GM04504 (cell line): Measurements from ENCODE around the gene ABHD14A.
"Not testable (repeated sequence)": the region's sequence is repeated elsewhere in the genome, so short reads cannot be mapped to it uniquely, and the experiment has no call there.

ENCODE experiments used
- DNase-seq: peaks from one replicate; pipeline ENCODE4 v3.0.0-alpha.2; 2012; ENCODE audit warnings: low read depth

The ABHD14A gene

DNA sequence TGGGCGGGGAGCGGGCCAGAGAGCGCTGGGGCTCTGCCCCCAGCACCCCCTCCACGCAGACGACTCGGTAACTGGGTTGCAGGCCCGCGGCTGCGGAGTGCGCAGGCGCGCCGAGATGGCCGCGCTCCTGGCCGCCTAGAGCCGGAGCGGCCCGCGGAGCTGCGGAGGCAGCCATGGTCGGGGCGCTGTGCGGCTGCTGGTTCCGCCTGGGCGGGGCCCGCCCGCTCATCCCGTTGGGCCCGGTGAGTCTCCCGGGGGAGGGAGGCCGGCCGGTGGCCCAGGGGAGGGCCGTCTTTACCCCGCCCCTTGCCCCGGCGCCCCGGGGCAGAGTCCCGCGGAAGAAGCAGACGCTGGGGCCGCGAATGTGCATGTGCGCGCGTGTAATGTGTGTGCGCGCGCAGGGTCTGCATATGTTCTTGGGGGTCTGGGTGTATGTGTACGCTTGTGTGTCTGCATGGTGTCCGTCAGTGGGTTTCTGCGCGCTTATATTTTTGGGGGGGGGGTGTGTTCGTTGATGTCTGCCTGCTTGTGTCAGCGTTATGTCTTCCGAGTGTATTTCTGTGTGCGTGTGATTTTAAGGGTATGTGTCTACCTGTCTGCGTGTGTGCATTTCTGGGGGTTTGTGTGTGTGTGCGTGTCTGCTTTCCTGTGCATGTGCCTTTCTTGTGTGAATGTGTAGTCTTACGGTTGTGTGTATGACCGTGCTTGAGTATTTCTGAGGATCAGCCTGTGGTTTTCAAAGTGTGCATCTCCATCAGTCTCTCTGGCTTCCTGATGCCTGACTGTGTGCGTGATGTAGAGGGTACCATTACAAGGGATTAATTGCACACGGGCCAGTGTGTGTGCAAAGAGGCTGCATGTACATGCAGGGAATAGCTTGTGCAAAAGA, at the start of gene ABHD14A:
ABHD14A (plus strand) TSS at position 102 of the 889 bp plus-strand sequence; CDS start at position 174, 72 bp downstream.
- no peak for DNase-seq

DNA sequence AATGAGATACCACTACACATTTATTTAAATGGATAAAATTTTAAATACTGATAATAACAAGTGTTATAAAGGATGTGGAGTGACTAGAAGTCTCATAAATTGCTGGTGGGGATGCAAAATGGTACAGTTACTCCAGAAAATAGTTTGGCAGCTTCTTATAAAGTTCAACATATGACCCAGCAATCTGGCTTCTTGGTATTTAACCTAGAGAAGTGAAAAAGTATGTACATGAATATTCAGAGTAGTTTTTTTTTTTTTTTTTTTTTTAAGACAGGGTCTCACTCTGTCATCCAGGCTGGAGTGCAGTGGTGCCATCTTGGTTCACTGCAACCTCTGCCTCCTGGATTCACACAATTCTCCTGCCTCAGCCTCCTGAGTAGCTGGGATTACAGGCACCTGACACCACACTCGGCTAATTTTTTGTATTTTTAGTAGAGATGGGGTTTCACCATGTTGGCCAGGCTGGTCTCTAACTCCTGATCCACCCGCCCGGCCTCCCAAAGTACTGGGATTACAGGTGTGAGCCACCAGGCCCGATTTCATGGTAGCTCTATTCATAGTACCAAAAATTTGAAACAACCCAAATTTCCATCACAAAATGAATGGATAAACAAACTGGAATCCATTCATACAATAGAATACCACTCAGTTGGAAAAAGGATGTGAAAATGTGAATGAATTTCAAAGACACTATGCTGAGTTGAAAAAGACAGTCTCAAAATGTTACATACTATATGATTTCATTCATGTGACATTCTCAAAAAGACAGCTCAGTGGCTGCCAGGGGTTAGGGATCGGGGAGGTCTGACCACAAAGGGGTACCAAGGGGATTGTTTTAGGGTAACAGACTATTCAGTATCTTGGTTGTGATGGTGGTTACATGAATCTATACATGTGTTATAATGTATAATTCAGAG, 47.5 kb upstream of the ABHD14A start:
- DNase-seq, result no peak

GRCh38 chr3:51928438-51928837, 46.4 kb upstream of the ABHD14A start:
- DNase-seq, result no peak

GRCh38 chr3:51928981-51929380, 45.9 kb upstream of the ABHD14A start:
- DNase-seq, result not testable (repeated sequence)

DNA sequence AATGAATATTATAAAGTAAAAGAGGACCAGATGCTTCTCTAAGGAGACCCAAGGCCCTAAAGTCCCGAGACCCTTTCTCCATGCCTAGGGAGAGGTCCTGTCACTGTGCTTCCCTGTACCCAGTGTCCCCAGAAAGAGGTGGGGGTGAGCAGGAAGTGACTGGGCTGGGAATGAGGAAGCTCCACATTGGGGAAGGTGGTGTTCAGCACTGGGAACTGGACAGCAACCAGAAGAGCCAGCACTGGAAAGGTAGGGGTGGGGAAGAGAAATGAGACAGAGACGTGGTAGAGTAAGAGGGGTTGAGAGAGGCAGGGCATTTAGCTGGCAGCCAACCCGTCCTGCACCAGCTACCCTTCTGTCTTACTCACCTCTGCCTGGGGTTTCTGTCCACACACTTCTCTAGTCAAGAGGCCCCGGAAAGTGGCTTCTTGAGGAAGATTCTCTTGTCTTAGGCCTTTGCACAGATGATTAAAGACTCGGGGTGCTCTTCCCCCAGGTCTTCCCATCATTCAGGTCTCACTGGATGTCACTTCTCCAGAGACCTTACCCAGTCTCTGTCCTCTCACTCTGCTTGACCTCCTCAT, 45.4 kb upstream of the ABHD14A start:
- no peak for DNase-seq

DNA sequence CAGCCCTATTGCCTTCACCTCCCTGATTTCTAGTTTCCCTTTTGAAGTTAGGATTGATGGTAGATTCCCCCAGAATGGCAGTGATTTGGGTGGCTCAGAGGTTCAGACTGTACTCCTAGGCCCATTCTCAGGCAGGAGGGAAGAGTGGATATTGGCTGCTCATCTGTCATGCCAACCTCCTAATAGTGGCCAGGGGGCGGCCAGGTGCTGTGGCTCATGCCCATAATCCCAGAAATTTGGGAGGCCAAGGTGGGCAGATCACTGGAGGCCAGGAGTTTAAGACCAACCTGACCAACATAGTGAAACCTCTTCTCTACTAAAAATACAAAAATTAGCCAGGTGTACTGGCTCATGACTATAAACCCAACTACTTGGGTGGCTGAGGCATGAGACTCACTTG, 44.4 kb upstream of the ABHD14A start:
- no peak for DNase-seq

GRCh38 chr3:51931756-51932155, 43.1 kb upstream of the ABHD14A start:
- DNase-seq, result no peak

GRCh38 chr3:51932471-51933370, 42.1 kb upstream of the ABHD14A start:
- DNase-seq, result no peak

- DNase-seq, result no peak
Measured at GRCh38 chr3:51933471-51934138, 41.3 kb upstream of the ABHD14A start.

GRCh38 chr3:51934139-51934850, 40.6 kb upstream of the ABHD14A start:
- DNase-seq, result no peak

DNA sequence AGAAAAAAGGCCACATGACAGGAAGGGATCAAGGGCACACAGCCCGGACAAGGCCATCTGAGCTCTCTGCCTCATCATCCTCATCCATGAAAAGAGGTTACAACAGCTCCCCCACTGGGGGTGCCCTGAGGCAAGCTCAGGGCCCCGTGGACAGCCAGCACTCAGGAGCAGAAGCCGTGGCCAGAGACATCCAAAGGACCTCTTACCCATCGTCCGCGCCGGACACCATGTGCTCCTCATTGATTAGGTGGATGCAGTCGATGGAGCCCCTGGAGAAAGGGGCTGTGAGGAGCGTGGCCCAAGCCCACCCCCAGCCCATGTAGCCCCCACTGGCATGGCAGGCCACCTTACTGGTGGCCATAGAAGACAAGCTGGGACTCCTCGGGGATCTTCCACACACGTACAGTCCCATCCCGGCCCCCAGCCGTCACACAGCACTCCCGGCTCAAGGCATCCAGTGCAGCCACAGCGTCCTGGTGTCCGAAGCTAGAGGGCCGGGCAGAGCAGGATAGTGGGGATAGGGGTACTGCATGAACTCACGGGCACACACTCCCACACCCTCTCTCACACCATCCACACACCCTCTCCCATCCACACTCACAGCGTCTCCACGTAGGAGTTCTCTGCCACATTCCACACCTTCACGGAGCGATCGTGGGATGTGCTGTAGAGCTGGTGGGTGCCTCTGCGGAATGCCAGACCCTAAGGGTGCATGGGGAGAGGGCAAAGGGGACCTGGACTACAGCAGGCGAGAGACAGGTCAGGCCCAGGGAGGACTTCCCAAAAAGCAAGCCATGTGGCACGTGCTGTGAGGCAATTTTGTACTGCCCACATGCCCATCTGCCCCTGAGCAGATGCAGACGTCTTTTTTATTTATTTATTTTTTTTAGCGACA, 39.6 kb upstream of the ABHD14A start:
- DNase-seq, result no peak

DNA sequence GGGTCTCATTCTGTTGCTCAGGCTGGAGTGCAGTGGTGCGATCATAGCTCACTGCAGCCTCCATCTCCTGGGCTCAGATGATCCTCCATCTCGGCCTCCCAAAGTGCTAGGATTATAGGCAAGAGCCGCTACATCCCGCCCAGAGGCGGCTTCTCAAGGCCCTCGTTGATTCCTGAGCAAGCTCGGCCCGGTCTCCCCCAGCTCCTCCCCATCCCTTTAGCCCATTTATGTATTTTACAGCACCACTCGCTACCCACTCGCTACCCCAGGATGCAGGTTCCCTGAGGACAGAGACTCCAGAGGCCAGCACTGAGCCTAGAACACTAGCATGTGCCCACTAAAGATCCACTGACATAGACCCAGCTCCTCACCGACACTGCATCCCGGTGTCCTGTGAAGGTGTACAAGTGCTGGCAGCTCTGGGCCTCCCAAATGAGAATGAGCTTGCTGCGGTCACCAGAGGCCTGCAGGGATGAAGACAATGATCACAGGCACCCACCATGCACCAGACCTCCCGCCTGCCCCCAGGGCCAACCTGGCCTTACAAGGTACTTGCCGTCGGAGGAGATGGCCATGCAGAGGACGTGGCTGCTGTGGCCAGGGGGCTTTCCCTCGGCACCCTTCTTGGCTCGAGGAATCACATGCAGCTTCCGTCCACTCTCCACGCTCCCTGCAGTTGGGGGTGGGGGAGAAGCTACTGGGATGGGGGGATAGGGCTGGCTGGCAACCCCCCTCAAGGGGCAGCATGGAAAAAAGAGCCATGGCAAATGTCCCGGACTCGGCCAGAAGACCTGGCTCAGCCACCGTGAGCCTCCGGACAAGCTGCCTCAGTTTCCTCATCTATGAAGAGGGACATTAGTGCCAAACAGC, 38.7 kb upstream of the ABHD14A start:
- DNase-seq, result no peak

- DNase-seq, result no peak
Measured at GRCh38 chr3:51937014-51937413, 37.9 kb upstream of the ABHD14A start.

- DNase-seq, result no peak
Measured at GRCh38 chr3:51937611-51938450, 37.0 kb upstream of the ABHD14A start.

DNA sequence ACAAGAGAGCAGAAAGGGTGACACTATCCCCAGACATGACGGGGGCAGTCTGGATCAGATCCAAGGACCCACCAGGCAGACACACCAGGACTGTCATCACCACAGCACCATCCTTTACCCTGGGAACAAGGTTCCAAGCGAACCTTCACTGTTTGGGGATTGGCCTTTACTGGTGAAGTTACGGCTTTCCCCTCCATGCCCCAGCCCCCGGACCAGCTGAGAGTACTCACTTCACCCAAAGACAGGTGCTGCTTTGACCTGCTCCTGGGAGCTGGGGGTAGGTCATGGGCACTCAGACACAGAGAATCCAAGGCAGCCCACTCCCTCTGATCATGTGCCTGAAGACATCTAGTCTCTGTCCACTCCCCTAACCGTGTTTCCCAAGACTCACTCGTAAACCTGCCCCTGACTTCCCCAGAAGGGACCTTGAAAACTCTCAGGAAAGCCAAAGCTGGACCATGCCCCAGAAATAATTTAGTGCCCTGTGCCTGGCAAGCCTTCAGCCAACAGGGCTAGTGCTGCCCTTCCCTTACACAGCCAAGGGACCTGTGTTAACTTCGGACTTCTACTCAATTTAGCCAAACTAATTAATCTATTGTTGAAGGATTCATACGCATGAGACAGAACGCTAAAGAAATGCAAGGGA, 36.0 kb upstream of the ABHD14A start:
- DNase-seq, result no peak

DNA sequence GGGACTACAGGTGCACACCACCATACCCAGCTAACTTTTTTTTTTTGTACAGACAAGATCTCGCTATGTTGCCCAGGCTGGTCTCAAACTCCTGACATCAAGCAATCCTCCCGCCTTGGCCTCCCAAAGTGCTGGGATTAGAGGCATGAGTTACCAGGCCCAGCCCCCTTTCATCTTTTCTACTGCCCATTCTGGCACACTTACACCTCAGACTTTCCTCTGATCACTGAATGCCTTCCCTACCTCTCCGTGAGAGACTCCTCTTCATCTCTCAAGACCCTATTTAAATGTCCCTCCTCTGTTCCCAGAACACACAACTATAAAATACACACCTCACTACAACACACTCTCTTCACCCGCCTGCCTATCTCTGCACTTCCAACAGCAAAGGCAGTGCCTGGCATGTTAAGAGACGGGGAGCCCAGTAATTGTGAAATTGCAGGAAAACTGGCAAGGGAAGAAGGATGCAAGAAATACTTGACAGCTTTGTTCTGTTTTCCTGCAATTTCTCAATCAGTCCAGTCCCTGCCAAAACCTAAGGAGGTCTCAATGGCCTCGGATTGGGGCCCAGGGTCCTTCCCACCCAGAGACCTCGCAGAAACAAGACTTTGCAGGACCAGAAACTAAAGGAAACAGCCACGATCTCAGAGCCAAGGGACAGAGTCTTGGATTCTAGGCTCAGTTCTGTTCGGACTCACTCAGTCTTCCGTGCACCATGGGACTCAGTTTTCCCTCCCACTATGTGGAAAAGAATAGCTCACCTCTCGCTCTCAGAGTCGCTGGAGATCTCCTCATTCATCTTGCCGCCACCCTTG, 34.0 kb upstream of the ABHD14A start:
- DNase-seq, result no peak
